H1 (cell line): Measurements from ENCODE around the gene NFIC. TPM values are rescaled to one million over a fixed set of nuclear protein-coding genes. Genes with fewer than 3 reads are reported as not detected.

Experiments used
- CBX5 ChIP-seq: fragments of 300-800, 300-1000 bp; sonication (generic); IDR thresholded peaks from 2 replicates; pipeline ENCODE4 v1.7.1; 2016; ENCODE audit warnings: antibody characterized with exemption, low read length, low read depth
- NANOG ChIP-seq: IDR thresholded peaks from 2 replicates; pipeline ENCODE4 v1.6.1; 2011; ENCODE audit warnings: low read length, low read depth, mild to moderate bottlenecking, inconsistent platforms; ENCODE audit not compliant: insufficient read depth, poor library complexity, severe bottlenecking
- TEAD4 ChIP-seq: IDR thresholded peaks from 2 replicates; pipeline ENCODE4 v1.6.1; 2012; ENCODE audit warnings: low read depth, low read length, inconsistent platforms, mixed read lengths
- ZNF274 ChIP-seq: IDR thresholded peaks from 2 replicates; pipeline ENCODE4 v1.7.0; 2012; ENCODE audit warnings: low read length, borderline replicate concordance; ENCODE audit errors: extremely low read depth
- polyA plus RNA-seq, 7 experiments: library from polyadenylated mRNA; depleted of rRNA in 3 of 7; stranded (reverse) in 5 of 7; unstranded in 2 of 7; fragments of >200 nt in 5 of 7; fragments of 200-250 nt in 2 of 7; gene quantifications; 1 replicate in 5 of 7; 2 replicates in 1 of 7; 4 replicates in 1 of 7; pipeline versions ENCODE4 v1.2.1 to v1.2.3, GENCODE V29; 2011 to 2013; ENCODE audit warnings: missing spikeins in 2 of 7, mixed read lengths in 2 of 7
- total RNA-seq: library from RNA; stranded (reverse); fragmentation: NEBNext Ultra II Directional; extraction: Animal tissue kit (Norgen Biotek cat#: 25700); gene quantifications from 2 replicates; pipeline ENCODE4 v1.2.1, GENCODE V29; 2021
- TF ChIP-seq, protein P1 (sequence below): IDR thresholded peaks from 2 replicates; pipeline ENCODE4 v1.6.1; 2012; ENCODE audit warnings: inconsistent platforms

NFIC gene
- total and polyA plus RNA-seq, 2 of the 8 experiments (the other 6 are each of a cell fraction or from before 2014, with no cell fraction given) = 0.56 to 3.2 TPM

DNA sequence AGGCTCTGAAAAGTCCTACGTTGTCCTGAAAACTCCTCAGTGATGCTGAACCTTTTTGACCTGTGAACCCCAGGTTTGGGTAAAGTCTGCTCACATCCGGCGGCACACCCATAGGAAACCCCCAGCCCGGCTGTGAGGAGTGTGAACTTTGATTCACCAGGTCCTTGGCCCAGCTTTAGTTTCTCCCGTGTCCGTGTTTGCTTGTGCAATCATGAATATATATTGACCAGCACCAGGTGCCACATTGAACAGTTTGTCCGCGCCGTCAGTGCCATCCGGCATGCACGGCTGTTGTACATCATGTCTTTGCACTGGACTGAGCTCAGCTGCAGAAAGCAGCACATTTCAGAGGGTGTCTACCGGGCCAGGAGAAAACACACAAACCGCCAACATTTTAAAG, 45.3 kb downstream of the NFIC start (continued):
- TF ChIP-seq NANOG = no peak
- no peak for TF ChIP-seq ZNF274
- no peak for TF ChIP-seq TEAD4
- TF ChIP-seq, protein P1, sequence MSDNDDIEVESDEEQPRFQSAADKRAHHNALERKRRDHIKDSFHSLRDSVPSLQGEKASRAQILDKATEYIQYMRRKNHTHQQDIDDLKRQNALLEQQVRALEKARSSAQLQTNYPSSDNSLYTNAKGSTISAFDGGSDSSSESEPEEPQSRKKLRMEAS = no peak
- TF ChIP-seq CBX5 = no peak
